H9 (cell line): ENCODE measurements around the gene NUMA1. TPM values are rescaled to one million over a fixed set of nuclear protein-coding genes. Genes with fewer than 3 reads are reported as not detected.

Source experiments
- DNase-seq: peaks from one replicate; pipeline ENCODE4 v3.0.0-alpha.2; 2017
- H2AFZ ChIP-seq: one replicate; pipeline ENCODE4 v1.6.1; 2013; ENCODE audit warnings: mild to moderate bottlenecking, low read length, control low read depth, moderate library complexity
- H2AK5ac ChIP-seq: 2 replicates; pipeline ENCODE4 v1.6.1; 2013; ENCODE audit warnings: low read length, control low read depth, mixed read lengths; ENCODE audit not compliant: insufficient read length
- H2BK120ac ChIP-seq: one replicate; pipeline ENCODE4 v1.6.1; 2013; ENCODE audit warnings: low read depth, mild to moderate bottlenecking, low read length, control low read depth, inconsistent platforms; ENCODE audit not compliant: poor library complexity, severe bottlenecking
- H2BK12ac ChIP-seq: 2 replicates; pipeline ENCODE4 v1.6.1; 2013; ENCODE audit warnings: low read length, control low read depth, mixed read lengths, low read depth; ENCODE audit not compliant: insufficient read length
- H2BK15ac ChIP-seq: 2 replicates; pipeline ENCODE4 v1.6.1; 2013; ENCODE audit warnings: low read depth, low read length, control low read depth
- H2BK20ac ChIP-seq: one replicate; pipeline ENCODE4 v1.6.1; 2013; ENCODE audit warnings: low read depth, mild to moderate bottlenecking, low read length, control low read depth, inconsistent platforms; ENCODE audit not compliant: poor library complexity, severe bottlenecking
- H2BK5ac ChIP-seq: 2 replicates; pipeline ENCODE4 v1.6.1; 2013; ENCODE audit warnings: low read length, control low read depth, mixed read lengths; ENCODE audit not compliant: insufficient read length
- H3K14ac ChIP-seq: 2 replicates; pipeline ENCODE4 v1.6.1; 2013; ENCODE audit warnings: low read length, control low read depth; ENCODE audit not compliant: insufficient read depth
- H3K18ac ChIP-seq: 2 replicates; pipeline ENCODE4 v1.6.1; 2013; ENCODE audit warnings: low read depth, mild to moderate bottlenecking, mixed read lengths, low read length, control low read depth; ENCODE audit not compliant: insufficient read length
- H3K23ac ChIP-seq: 2 replicates; pipeline ENCODE4 v1.6.1; 2013; ENCODE audit warnings: low read length, control low read depth, mixed read lengths, low read depth; ENCODE audit not compliant: insufficient read length
- H3K23me2 ChIP-seq: 2 replicates; pipeline ENCODE4 v1.6.1; 2013; ENCODE audit warnings: low read depth, mild to moderate bottlenecking, mixed read lengths, low read length, control low read depth; ENCODE audit not compliant: insufficient read length, poor library complexity, severe bottlenecking
- H3K27ac ChIP-seq: 2 replicates; pipeline ENCODE4 v1.5.1; 2013; ENCODE audit warnings: low read length, control low read depth, mixed read lengths, low read depth; ENCODE audit not compliant: insufficient read length
- H3K27me3 ChIP-seq: 2 replicates; pipeline ENCODE4 v1.6.1; 2013; ENCODE audit warnings: low read length, control low read depth, inconsistent platforms; ENCODE audit not compliant: insufficient read depth
- H3K4ac ChIP-seq: 2 replicates; pipeline ENCODE4 v1.6.1; 2013; ENCODE audit warnings: low read depth, mild to moderate bottlenecking, control low read depth, inconsistent platforms, low read length, moderate library complexity
- H3K4me1 ChIP-seq: 2 replicates; pipeline ENCODE4 v1.6.1; 2013; ENCODE audit warnings: low read length, control low read depth, inconsistent platforms; ENCODE audit not compliant: insufficient read depth
- H3K4me2 ChIP-seq: 2 replicates; pipeline ENCODE4 v1.6.1; 2013; ENCODE audit warnings: low read length, control low read depth, mixed read lengths; ENCODE audit not compliant: insufficient read length, insufficient read depth
- H3K56ac ChIP-seq: 2 replicates; pipeline ENCODE4 v1.6.1; 2013; ENCODE audit warnings: low read depth, mild to moderate bottlenecking, mixed read lengths, low read length, control low read depth; ENCODE audit not compliant: insufficient read length
- H3K79me1 ChIP-seq: 2 replicates; pipeline ENCODE4 v1.6.1; 2013; ENCODE audit warnings: low read depth, mild to moderate bottlenecking, moderate library complexity, low read length, control low read depth, inconsistent platforms; ENCODE audit not compliant: insufficient read depth, poor library complexity, severe bottlenecking
- H3K79me2 ChIP-seq: 2 replicates; pipeline ENCODE4 v1.6.1; 2013; ENCODE audit warnings: low read length, control low read depth, inconsistent platforms; ENCODE audit not compliant: insufficient read depth
- H3K9ac ChIP-seq: 2 replicates; pipeline ENCODE4 v1.6.1; 2013; ENCODE audit warnings: low read length, control low read depth, mixed read lengths; ENCODE audit not compliant: insufficient read length; ENCODE audit errors: extremely low read depth
- H3K9me3 ChIP-seq: one replicate; pipeline ENCODE4 v1.6.1; 2013; ENCODE audit warnings: low read depth, low read length, inconsistent platforms; ENCODE audit not compliant: control insufficient read depth
- H3T11ph ChIP-seq: one replicate; pipeline ENCODE4 v1.6.1; 2013; ENCODE audit warnings: mild to moderate bottlenecking, low read length, control low read depth, inconsistent platforms
- H4K20me1 ChIP-seq: one replicate; pipeline ENCODE4 v1.6.1; 2013; ENCODE audit not compliant: control insufficient read depth, insufficient read length, insufficient read depth
- H4K5ac ChIP-seq: 2 replicates; pipeline ENCODE4 v1.6.1; 2013; ENCODE audit warnings: low read depth, mild to moderate bottlenecking, mixed read lengths, low read length, control low read depth; ENCODE audit not compliant: insufficient read length
- H4K8ac ChIP-seq: replicated peaks from 2 replicates; pipeline ENCODE4 v1.6.1; 2013; ENCODE audit warnings: low read length, control low read depth, mixed read lengths, low read depth; ENCODE audit not compliant: insufficient read length
- H4K91ac ChIP-seq: 2 replicates; pipeline ENCODE4 v1.6.1; 2013; ENCODE audit warnings: low read depth, mild to moderate bottlenecking, moderate library complexity, mixed read lengths, low read length, control low read depth; ENCODE audit not compliant: insufficient read length
- H3K27ac Mint-ChIP-seq, 3 experiments: 2 replicates in 2 of 3; 3 replicates in 1 of 3; pipeline ENCODE4 v1.8.0; 2020 to 2021; ENCODE audit warnings: mixed read lengths in 3 of 3, mild to moderate bottlenecking in 1 of 3, moderate library complexity in 1 of 3
- H3K27me3 Mint-ChIP-seq: 2 replicates; pipeline ENCODE4 v1.8.0; 2021; ENCODE audit warnings: low read depth, mild to moderate bottlenecking, moderate library complexity, mixed read lengths
- H3K36me3 Mint-ChIP-seq, 3 experiments: 2 replicates in 2 of 3; 3 replicates in 1 of 3; pipeline ENCODE4 v1.8.0; 2020 to 2021; ENCODE audit warnings: low read depth in 3 of 3, mixed read lengths in 3 of 3; ENCODE audit not compliant: insufficient read depth in 1 of 3
- H3K4me1 Mint-ChIP-seq, 2 experiments: 2 replicates each; pipeline ENCODE4 v1.8.0; 2020; ENCODE audit warnings: mixed read lengths in 2 of 2
- H3K4me3 Mint-ChIP-seq, 2 experiments: 2 replicates in 1 of 2; 3 replicates in 1 of 2; pipeline ENCODE4 v1.8.0; 2020 to 2021; ENCODE audit warnings: mild to moderate bottlenecking in 2 of 2, mixed read lengths in 2 of 2, moderate library complexity in 1 of 2
- H3K9me3 Mint-ChIP-seq, 2 experiments: 2 replicates in 1 of 2; 3 replicates in 1 of 2; pipeline ENCODE4 v1.8.0; 2020; ENCODE audit warnings: mild to moderate bottlenecking in 2 of 2, mixed read lengths in 2 of 2, moderate library complexity in 1 of 2
- WGBS: extraction: QIAGEN DNeasy Blood & Tissue Kit; methylation state at CpG from one replicate; pipeline ENCODE4 v1.1.7; 2013; ENCODE audit warnings: missing lambda C conversion rate, low lambda C conversion rate, mixed read lengths; ENCODE audit not compliant: insufficient read length; ENCODE audit errors: extremely low coverage; 5-methylcytosine and 5-hydroxymethylcytosine counted together
- total RNA-seq: library from RNA; stranded (reverse); gene quantifications from 2 replicates; pipeline ENCODE4 v1.2.1, GENCODE V29; 2021
- TF ChIP-seq, protein P1 (sequence below): fragments of 200-600 bp; sonication (generic); conservative IDR thresholded peaks from 3 replicates; pipeline ENCODE4 v1.8.0; 2021; ENCODE audit warnings: antibody characterized with exemption, mild to moderate bottlenecking

NUMA1 gene
- total RNA-seq, 1 experiment from 2014 or later = 136 TPM

DNA sequence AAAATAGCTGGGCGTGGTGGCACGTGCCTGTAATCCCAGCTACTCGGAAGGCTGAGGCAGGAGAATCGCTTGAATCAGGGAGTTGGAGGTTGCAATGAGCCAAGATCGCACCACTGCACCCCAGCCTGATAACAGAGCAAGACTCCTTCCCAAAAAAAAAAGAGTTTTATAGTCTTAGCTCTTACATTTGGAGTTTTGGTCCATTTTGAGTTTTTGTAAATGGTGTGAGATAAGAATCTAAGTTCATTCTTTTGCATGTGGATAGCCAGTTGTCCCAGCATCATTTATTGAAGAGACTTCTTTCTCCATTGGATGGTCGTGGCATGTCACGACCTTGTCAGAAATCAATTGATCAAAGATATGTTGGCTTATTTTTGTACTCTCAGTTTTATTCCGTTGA lies 116.9 kb downstream of the NUMA1 start:
- H2AFZ ChIP-seq = no peak overlapping the region
- H3K23ac ChIP-seq = no peak overlapping the region
- Mint-ChIP-seq H3K4me1 (no peaks in the 10 kb centered on the region), H3K9me3 (no peaks in the 10 kb centered on the region), H3K27me3 (no peaks in the 10 kb centered on the region), H3K36me3 (peaks cover 15 to 38% (median 25%) of the 10 kb centered on the region in 3 experiments), H3K27ac (no peak overlapping the region), H3K4me3 (no peak overlapping the region)
- H3K18ac ChIP-seq = no peak overlapping the region
- H2BK120ac ChIP-seq = no peak overlapping the region
- no peak overlapping the region for H3K4me2 ChIP-seq
- no peaks in the 10 kb centered on the region for H3K4me1 ChIP-seq
- no peak overlapping the region for H3K4ac ChIP-seq
- no peak overlapping the region for H4K8ac ChIP-seq
- no peak overlapping the region for H2BK20ac ChIP-seq
- no peak overlapping the region for H3K56ac ChIP-seq
- H3K14ac ChIP-seq = no peak overlapping the region
- H3T11ph ChIP-seq = no peak overlapping the region
- H2BK5ac ChIP-seq = no peak overlapping the region
- H4K20me1 ChIP-seq = no peaks in the 10 kb centered on the region
- no peak overlapping the region for H2AK5ac ChIP-seq
- H3K23me2 ChIP-seq = no peaks in the 10 kb centered on the region
- H3K79me2 ChIP-seq = no peaks in the 10 kb centered on the region
- no peak overlapping the region for H4K91ac ChIP-seq
- TF ChIP-seq, protein P1, sequence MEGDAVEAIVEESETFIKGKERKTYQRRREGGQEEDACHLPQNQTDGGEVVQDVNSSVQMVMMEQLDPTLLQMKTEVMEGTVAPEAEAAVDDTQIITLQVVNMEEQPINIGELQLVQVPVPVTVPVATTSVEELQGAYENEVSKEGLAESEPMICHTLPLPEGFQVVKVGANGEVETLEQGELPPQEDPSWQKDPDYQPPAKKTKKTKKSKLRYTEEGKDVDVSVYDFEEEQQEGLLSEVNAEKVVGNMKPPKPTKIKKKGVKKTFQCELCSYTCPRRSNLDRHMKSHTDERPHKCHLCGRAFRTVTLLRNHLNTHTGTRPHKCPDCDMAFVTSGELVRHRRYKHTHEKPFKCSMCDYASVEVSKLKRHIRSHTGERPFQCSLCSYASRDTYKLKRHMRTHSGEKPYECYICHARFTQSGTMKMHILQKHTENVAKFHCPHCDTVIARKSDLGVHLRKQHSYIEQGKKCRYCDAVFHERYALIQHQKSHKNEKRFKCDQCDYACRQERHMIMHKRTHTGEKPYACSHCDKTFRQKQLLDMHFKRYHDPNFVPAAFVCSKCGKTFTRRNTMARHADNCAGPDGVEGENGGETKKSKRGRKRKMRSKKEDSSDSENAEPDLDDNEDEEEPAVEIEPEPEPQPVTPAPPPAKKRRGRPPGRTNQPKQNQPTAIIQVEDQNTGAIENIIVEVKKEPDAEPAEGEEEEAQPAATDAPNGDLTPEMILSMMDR = no peak
- no peaks in the 10 kb centered on the region for H3K27me3 ChIP-seq
- no CpG with 5 or more reads among the region's 8 CpGs for WGBS
- no peaks in the 10 kb centered on the region for H3K9me3 ChIP-seq
- no peaks in the 10 kb centered on the region for H3K79me1 ChIP-seq
- no peak overlapping the region for H4K5ac ChIP-seq
- no peak for DNase-seq
- H3K27ac ChIP-seq = no peak overlapping the region
- H2BK15ac ChIP-seq = no peak overlapping the region
- no peak overlapping the region for H3K9ac ChIP-seq
- H2BK12ac ChIP-seq = no peak overlapping the region
